NCI-H460 (cell line): ENCODE results near the gene DTNB. TPM values are rescaled to one million over a fixed set of nuclear protein-coding genes. Genes with fewer than 3 reads are reported as not detected.
A peak's percentile ranks its signal among the peaks of the same experiment; 100 is the strongest.
"Not testable (repeated sequence)": the region's sequence is repeated elsewhere in the genome, so short reads cannot be mapped to it uniquely, and the experiment has no call there.

Source experiments
- DNase-seq: peaks from one replicate; pipeline ENCODE4 v3.0.0-alpha.2; 2016; ENCODE audit warnings: low read depth; ENCODE audit errors: extremely low read depth
- total RNA-seq: library from RNA; depleted of rRNA; stranded (reverse); fragments of >200 nt; shearing (Covaris generic); gene quantifications from 2 replicates; pipeline ENCODE4 v1.2.3, GENCODE V29; 2014

DTNB gene
- total RNA-seq, 1 experiment from 2014 or later = 10.7 TPM

DNA sequence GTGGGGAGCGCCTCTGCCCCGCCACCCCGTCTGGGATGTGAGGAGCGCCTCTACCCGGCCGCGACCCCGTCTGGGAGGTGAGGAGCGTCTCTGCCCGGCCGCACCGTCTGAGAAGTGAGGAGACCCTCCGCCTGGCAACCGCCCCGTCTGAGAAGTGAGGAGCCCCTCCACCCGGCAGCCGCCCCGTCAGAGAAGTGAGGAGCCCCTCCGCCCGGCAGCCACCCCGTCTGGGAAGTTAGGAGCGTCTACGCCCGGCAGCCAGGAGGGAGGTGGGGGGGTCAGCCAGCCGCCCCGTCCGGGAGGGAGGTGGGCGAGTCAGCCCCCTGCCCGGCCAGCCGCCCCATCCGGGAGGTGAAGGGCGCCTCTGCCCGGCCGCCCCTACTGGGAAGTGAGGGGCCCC, 39.6 kb downstream of the DTNB start:
- DNase-seq = not testable (repeated sequence)

DNA sequence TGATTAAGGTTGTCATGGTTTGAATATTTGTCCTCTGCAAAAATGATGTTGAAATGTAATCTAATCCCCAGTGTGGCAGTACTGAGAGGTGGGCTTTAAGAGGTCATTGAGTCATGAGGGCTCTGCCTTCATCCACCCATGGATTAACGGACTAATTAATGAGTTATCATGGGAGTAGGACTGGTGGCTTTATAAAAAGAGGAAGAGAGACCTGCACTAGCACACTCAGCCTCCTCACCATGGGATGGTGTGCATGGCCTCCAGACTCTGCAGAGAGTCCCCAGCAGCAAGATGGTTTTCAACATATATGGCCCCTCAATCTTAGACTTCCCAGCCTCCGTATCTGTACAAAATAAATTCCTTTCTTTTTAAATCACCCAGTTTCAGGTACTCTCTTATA, 41.0 kb downstream of the DTNB start:
- DNase-seq = no peak

DNA sequence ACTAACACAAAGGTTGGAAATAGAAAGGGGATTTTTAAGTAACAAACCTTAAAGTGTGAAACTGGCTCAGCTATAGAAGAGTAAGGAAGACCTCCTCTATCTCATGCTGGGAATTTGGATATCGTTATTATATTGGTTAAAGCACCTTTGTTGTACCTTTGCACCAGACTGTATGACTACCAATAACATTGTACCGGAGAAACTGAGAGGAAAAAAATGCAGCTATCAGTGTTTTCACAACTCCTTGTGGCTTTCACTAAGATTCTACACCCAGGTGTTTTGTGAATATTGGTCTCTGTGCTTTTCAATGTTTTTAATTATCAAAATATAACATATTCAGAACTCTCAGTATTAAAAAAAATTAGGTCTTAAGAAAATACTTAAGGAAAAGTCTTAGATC, 48.7 kb downstream of the DTNB start:
- no peak for DNase-seq

DNA sequence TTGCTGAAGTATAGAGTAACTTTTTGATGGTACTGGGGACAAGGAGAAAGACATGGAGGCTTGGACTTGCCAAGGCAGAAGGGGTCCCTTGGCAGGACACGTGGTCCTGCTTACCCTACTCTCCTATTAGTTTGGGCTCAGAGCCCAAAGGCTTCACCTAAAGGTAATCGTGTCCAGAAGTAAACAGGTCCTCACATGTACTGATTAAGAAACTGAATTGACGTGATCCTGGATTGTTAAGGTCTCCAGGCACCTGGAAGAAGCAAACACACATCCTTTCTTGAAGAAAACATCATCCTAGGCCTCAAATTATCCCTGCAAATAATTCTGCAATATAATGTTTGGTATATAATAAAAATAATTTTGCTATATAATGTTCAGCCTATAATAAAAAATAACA, 50.0 kb downstream of the DTNB start:
- DNase-seq = no peak

DNA sequence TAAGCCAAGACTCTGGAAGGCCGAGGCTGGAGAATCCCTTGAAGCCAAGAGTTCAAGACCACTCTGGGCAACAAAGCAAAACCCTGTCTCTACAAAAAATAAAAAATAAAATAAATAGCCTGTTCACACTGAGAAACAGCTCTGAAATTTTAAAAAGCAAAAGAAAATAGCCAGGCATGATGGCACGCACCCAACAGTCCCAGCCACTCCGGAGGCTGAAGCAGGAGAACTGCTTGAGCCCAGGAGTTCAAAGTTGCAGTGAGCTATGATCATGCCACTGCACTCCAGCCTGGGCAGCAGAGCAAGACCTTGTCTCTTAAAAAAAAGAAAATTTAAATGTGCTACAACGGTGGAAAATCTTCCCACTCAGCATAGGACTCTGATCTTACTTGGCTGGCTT, 52.7 kb downstream of the DTNB start:
- DNase-seq = no peak

DNA sequence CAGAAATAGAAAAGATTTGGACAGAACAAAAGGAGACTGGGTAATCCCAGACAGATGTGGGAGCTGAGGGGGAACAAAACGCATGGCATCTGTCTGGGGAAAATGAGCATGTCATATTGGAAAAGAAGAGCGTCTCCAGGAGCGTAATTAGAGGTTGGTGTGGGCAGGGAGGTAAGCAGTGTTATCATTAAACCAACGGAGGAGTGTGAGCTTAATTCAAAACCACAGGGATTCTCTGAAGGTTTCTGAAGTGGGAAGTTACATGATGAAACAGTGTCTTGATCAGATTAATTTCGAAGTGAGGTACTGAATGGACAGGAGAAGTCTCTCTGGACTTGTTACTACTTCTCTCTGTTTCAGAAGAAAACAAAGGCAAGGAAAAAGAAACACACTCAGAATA, 53.3 kb downstream of the DTNB start:
- DNase-seq = no peak

DNA sequence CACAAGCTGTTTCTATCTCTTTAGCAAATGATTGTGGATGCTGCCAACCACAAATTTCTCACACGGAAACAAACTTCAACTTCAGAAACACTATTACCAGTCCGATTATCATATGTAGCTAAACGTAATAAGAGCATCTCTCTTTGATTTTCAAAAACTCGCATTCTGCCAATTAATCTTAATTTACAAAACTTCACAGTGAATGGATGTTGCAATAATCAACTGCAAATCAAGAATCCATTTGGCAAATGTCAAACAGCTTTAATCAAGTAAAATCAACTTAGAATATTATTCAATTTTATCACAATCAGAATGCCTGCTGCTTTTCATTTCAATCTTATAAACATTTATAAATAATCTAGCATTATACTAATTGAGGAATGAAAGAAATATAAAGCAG, 54.2 kb downstream of the DTNB start:
- no peak for DNase-seq

DNA sequence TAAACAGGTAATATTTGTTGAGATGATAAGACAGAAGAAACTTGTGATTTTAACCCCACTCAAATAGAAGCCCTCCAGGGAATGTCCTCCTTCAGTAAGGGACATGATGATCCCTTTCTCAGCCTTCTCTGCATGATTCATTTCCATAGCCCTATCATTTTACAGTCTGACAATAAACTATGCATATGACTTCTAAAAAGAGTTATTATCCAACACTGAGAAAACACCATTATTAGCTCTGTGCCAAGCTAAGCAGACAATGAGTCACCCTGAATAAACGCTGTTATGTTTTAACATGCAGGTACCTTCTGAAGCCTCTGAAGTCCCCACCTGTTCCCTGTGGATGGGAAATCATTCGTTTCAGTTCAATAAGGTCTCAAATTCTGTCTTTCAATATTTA, 54.7 kb downstream of the DTNB start:
- DNase-seq = no peak

DNA sequence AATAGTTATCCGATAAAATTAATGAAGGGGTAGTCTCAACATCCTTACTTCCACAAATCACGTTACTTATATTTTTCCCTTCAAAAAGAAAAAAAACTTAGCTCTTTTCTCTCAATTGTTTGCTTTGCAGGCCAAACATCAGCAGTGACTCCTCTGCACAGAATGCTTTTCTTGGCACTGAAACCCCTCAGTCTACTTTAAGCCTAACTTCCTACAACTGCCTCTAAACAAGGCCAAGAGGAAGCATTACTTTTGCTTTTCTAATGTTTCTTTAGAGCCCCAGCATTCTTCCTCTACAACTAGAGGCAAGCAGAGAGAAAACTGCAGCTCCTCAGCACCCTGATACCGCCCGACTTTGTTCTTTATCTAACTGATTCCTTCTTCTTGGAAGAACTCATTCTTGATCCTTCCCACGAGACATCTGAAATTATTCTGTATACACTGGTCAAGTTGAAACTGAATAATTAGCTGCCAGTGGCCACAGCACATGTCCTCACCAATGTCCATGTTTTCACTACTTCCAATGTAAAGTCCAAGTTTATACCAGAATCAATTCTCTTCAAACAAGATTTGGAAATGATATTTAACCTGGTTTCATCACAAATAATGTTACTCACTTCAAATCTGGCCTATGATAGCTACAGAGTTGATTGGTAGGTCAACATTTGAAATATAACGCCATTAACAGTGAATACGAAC, 55.3 kb downstream of the DTNB start:
- DNase-seq = no peak

DNA sequence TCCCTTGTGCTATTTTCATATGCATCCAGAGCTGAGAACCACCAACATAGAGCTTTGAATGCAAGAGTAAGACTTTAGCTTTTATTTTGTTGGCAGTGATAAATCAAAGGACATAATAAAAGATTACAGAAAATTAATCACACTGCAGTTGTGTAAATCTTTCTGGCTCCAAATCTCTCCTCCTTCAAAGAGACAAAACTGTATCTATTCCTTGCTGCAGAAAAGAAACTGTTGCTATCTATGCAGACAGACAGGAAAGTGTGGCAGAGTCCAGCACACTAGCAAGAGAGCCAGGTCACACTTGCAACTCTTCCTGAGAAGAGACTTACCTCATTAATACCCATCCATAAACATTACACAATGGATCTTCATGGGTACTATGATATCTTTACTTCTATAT, 57.5 kb downstream of the DTNB start:
- DNase-seq = no peak

DNA sequence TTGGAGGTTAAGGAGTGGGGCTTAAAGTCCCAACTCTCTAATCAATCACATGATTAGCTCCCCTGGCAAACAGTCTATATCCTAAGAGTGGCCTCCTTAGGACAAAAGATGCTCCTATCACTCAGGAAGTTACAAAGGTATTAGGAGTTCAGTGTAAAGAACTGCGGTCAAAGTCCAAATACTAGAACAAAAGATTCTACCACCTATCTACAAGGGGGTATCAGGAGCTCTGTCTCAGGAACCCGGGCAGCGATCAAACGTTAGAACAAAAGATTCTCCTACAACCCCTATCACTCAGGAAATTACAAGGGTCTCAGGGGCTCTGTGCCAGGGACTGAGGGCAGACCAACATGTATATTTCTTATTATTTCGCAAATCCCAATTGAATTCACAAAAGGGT, 58.0 kb downstream of the DTNB start:
- no peak for DNase-seq

DNA sequence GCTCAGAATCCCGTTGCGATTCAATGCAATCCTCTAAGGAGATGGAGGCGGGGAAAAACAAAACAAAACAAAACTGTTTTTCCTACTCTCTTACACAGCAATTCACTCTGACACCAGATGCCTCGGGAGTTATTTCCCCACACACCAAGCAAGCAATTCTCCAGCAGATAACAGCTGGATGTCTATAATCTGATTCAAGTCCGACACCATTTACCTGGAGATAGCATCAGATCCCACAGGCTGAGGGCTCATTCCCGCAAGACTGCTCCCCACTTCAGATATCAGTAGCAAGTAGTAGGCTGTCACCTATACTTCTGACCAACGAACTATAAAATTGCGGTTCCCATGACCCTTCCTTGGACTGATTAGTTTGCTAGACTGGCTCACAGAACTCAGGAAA, 58.7 kb downstream of the DTNB start:
- no peak for DNase-seq

DNA sequence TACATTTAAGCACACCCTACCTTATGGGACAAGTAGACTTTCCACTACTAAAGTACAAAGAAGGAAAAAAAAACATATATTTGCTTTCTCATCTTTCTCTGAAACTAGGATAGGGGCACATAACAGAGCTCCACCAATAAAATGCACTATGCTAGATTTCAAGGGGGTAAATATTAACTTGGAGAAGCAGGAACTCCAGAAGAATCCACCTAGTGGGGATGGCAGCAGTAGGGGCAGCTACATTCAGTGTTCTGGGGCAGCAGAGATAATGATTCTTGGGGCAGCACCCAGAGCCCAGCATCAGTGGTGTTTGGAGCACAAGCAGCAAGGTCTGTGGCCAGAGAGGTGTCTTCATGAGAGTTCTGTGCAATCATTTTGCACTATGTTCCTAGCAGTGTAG, 64.7 kb downstream of the DTNB start:
- no peak for DNase-seq

DNA sequence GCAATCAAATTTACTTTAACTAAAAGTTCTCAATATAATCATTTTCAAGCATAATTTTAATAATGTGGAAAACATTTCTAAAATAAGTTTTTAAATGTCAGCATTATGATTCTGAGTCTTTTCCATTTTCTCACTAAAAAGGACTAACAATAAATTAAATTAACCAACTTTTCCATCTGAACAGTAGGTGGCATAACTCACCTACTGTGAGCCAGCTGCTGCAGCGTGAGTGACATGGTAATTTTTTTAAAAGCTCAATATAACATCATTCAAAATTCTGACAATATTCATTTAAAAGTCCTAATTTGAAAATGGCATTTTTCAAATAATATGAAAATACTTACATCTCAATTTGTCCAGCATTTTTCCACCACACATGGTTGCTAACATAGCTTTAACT, 66.5 kb downstream of the DTNB start:
- DNase-seq = peak; percentile 34

DNA sequence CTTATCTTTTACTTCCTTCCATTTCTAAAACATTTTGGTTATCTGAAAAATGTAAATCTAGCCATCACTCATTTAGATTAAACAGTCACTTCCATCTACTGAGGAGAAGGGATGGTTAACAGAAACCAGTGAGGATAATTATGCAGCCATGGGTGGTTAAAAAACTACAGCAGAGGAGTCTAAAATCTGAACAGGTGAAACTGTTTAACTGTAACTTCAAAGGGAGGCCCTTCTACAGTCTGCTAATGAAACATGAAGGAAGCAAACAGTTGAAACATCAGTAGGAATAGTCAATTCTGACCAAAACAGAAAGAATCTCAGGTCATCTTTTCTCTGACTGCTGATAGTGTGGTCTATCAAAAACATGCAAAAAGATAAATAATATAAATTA, 71.0 kb downstream of the DTNB start:
- no peak for DNase-seq

DNA sequence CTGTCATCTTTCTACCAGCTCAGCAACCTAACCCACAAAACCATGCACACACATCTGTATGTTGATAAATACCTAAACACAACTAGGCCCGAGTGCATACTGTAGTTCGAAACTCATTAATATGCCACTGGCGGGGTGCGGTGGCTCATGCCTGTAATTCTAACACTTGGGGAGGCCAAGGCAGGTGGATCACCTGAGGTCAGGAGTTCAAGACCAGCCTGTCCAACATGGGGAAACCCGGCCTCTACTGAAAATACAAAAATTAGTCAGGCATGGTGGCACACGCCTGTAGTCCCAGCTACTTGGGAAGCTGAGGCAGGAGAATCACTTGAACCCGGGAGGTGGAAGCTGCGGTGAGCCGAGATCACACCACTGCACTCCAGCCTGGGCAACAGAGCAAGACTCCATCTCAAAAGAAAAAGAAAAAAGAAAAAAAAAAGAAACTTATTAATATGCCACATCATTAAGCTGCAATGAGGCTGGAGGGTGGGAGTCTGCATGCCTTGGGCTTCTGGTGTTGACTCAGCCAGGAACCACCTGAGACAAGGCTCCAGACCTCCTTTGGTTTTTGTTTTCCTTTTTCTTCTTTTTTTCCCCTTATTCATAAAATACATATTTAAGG, 71.6 kb downstream of the DTNB start:
- DNase-seq = not testable (repeated sequence)

DNA sequence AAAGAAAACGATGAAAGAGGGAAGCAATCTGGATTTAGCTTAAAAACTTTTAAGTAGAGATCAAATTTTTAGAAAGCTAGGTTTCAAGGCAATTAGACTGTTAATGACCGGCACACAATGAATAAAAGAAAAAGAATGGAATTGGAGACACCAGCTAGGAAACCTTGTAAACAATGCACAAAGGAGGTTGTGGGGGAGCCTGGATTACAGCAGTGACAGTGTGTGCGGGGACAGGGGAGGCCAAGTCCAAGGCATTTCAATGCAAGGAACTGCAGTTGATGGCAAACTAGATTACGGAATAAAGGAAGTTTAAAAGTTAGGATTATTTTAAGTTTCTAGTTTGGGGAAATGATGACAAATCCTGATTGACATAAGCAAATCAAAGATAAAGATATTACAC, 74.5 kb downstream of the DTNB start:
- DNase-seq = no peak

DNA sequence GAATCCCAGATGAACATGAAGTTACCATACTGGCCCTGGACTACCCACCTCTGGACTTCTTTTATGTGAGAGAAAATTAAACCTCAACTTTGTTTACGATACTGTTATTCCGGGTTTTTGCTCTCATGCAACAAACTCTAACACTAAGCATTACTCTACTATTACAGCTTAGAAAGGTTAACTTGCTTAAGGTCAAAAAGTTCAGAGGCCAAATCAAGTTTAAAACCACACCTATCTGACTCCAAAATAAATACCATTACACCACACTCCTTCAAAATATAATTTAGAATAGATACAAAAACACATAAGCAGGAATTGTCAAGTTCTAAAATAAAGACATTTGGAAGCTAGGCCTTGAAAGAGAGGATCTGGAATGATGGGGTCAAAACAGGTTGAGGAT, 75.0 kb downstream of the DTNB start:
- no peak for DNase-seq

DNA sequence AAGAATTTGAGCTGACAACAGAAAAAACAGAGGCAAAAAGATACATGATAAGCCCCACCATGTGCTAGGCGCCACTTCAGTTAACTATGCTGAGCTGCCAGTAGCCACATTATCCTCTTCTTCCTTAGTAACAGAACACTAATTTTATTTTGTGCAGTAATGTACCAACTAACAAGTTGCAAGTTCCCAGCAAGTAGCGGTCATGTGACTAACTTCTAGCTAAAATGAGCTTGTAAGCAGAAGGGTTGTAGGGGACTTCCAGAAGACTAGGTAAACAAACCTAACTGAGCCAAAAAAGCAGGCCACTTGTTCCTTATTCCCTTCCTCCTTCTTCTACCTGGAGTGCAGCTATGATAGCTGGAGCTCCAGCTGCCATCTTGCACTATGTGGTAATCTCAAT, 75.5 kb downstream of the DTNB start:
- DNase-seq = no peak

DNA sequence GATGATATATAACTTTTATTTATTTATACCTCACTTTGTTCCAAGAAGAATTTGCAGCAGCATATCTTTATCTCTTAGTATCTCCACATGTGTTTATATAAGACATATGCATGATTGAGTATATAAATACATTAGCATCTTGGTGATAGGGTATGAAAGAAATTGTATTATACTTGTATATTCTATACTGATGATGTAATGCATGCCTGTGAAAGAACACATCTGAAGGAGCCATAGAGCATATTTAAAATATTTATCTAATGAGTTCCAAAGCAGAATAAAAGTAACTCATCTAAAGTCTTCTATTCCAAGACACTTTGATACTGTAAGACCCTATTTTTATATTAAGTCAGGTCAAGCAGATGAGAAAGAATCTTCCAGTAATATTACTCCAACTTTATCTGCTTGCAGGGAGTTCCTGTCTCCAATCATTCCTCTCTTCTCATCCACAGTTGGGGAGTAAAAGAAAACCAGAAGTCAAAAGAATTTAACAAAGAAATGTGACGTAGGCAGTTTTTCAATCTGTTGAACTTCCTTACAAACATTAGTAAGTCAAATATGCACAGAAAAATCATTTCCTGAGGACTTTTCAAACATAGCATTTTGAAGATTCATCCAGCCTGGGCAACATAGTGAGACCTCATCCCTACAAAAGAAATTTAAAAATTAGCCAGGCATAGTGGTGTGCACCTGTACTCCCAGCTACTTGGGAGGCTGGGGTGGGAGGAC, 76.7 kb downstream of the DTNB start:
- no peak for DNase-seq

DNA sequence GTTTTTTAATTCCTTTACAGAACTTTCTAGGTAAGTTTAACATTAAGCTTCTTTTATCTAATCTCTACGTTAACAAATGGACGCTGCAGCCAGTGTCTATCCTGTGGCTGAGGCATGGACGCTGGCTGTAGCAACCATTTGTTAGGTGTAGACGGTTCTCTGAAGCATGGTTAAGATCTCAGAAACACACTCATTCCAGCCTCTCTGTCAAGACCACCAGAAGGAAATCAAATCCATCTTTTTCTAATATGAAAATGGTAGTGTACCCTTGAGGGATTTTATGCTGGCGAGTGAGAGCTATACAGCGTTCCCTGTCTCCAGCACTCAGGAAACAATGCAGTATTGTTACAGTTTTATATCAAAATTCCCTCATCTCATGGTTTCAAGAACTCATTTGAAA, 78.0 kb downstream of the DTNB start:
- no peak for DNase-seq

DNA sequence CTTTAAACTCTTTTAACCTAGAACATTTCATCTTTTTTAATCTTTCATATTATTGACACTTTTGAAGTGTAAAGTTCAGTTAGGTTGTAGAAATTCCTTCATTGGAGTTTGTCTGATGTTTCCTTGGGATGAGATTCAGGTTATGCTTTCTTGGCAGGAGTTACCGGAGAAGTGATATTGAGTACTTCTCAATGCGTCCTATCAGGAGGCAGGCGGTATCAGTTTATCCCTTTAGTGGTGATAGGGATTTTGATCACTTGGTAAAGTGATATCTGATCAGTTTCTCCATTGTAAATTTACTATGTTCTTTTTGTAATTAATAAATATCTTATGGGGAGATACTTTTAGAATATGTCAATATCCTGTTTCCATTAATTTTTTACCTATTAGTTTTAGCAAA, 78.4 kb downstream of the DTNB start:
- DNase-seq = no peak
